ENCODE measurements around the gene CASP10. TPM values are rescaled to one million over a fixed set of nuclear protein-coding genes. Genes with fewer than 3 reads are reported as not detected.

The CASP10 gene
- total and polyA plus RNA-seq, 2 of the 8 experiments (the other 6 are each of a cell fraction or from before 2014, with no cell fraction given): 2.3 to 4.0 TPM

DNA sequence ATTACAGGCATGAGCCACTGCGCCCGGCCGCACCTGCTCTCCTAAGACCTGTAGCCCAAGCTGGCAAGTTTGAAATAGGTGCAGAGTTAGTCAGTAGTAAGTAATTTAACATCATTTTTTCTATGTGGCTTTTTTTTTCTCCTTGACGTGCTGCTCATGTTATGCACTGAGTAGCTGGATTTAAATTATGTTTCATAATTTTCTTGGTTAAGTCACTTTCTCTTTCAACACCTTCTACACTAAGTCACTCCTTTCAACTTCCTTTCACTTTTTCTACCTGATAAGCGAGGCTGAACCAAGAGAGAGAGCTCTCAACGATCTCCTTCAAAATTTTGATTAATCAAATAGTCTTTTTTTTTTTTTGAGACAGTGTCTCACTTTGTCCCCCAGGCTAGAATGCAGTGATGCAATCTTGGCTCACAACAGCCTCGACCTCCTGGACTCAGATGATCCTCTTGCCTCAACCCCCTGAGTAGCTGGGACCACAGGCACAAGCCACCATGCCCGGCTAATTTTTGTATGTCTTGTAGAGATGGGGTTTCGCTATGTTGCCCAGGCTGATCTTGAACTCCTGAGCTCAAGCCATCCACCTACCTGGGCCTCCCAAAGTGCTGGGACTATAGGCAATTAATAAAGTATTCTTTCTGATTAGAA, 90.5 kb downstream of the CASP10 start:
- H3K23ac ChIP-seq (ENCODE audit: insufficient read length): no peak overlapping the region
- no peaks in the 10 kb centered on the region; a peak in 1 of 8 replicates for H3K36me3 ChIP-seq (ENCODE audit: control insufficient read depth in 2 of 4, insufficient read depth in 4 of 4, low read length in 3 of 4)
- H4K20me1 ChIP-seq (replicated peaks in 1 of 2; ENCODE audit: control insufficient read depth in 1 of 2, insufficient read depth in 2 of 2, low read length in 2 of 2): no peaks in the 10 kb centered on the region
- H3K56ac ChIP-seq (replicated peaks; ENCODE audit: insufficient read length, low read depth, low read length): no peak overlapping the region
- H3K4me2 ChIP-seq (ENCODE audit: insufficient read depth in 1 of 2, low read depth in 2 of 2, low read length in 2 of 2): no peak overlapping the region
- FAIRE-seq (no peak), DNase-seq (ENCODE audit: low read depth in 1 of 2, low spot score in 2 of 2) (no peak)
- no peaks in the 10 kb centered on the region for H3K4me1 ChIP-seq (replicated peaks in 1 of 4; ENCODE audit: control insufficient read depth in 3 of 4, insufficient read depth in 4 of 4, low read length in 3 of 4)
- H3K23me2 ChIP-seq (ENCODE audit: low read depth, low read length): no peaks in the 10 kb centered on the region
- H3K9me3 ChIP-seq (ENCODE audit: insufficient read depth in 2 of 2, low read depth in 1 of 2, low read length in 1 of 2): no peaks in the 10 kb centered on the region
- H3K18ac ChIP-seq (ENCODE audit: extremely low read depth, low read length): no peak overlapping the region
- H2BK120ac ChIP-seq (replicated peaks; ENCODE audit: low read depth, low read length): no peak overlapping the region
- no peak overlapping the region for H2BK12ac ChIP-seq (ENCODE audit: low read depth, low read length)
- no peak overlapping the region for H3K4me3 ChIP-seq (ENCODE audit: extremely low read depth in 1 of 4, insufficient read depth in 2 of 4, low read depth in 3 of 4, low read length in 4 of 4)
- no peak overlapping the region for H4K91ac ChIP-seq (replicated peaks; ENCODE audit: insufficient read length, low read length)
- WGBS, 2 experiments (ENCODE audit: extremely low coverage in 1 of 2, insufficient coverage in 1 of 2, insufficient read length in 1 of 2, insufficient replicate concordance in 2 of 2, low coverage in 1 of 2, low lambda C conversion rate in 2 of 2, missing lambda C conversion rate in 1 of 2): 85% methylated on average over 9 of the region's 9 CpGs; no CpG with 5 or more reads in 1 of the 2 experiments
- H3K27me3 ChIP-seq (replicated peaks in 1 of 4; ENCODE audit: control insufficient read depth in 3 of 4, extremely low read depth in 1 of 4, insufficient read depth in 3 of 4, low read length in 3 of 4): no peaks in the 10 kb centered on the region
- H3K27ac ChIP-seq (ENCODE audit: low read depth, low read length): no peak overlapping the region
- no peak overlapping the region for H2AFZ ChIP-seq (ENCODE audit: low read length)
- ChIA-PET CTCF (ENCODE audit: partially characterized antibody) (interaction anchor here (0.6 to 3.8 kb wide), 7 partner anchors 13 to 91 kb away, joined by 3 to 21 read pairs (median 5); partner anchors contain the start of gene CASP8), POLR2A (ENCODE audit: partially characterized antibody) (no interaction called here)
- no peak overlapping the region for H2BK20ac ChIP-seq (ENCODE audit: low read length)
- no peaks in the 10 kb centered on the region for H3K79me2 ChIP-seq (ENCODE audit: control insufficient read depth in 1 of 2, insufficient read depth in 2 of 2, low read length in 2 of 2)
- no peak overlapping the region for H2BK5ac ChIP-seq (ENCODE audit: low read depth, low read length)
- no peak overlapping the region for H2BK15ac ChIP-seq (ENCODE audit: low read length)
- TF ChIP-seq ZNF274 (IDR thresholded peaks at IDR 0.05; ENCODE audit: borderline replicate concordance, extremely low read depth, low read length): no peak
- TF ChIP-seq POLR2AphosphoS5 (IDR thresholded peaks at IDR 0.05; ENCODE audit: low read depth, low read length): no peak
- TF ChIP-seq SP4 (IDR thresholded peaks at IDR 0.05; ENCODE audit: low read length): no peak
- no peak for TF ChIP-seq CBX5 (IDR thresholded peaks at IDR 0.05; ENCODE audit: low read depth, low read length)
- no peak for TF ChIP-seq JUN (IDR thresholded peaks at IDR 0.05; ENCODE audit: low read depth, low read length)
- TF ChIP-seq GABPA (IDR thresholded peaks at IDR 0.05; ENCODE audit: borderline replicate concordance, insufficient read depth, low read length): no peak
- TF ChIP-seq TBP (IDR thresholded peaks at IDR 0.05; ENCODE audit: low read depth, low read length): no peak
- TF ChIP-seq NANOG (IDR thresholded peaks at IDR 0.05; ENCODE audit: insufficient read depth, low read depth, low read length, poor library complexity, severe bottlenecking): no peak
- H3K14ac ChIP-seq (ENCODE audit: insufficient read length): no peak overlapping the region
- no peaks in the 10 kb centered on the region for H3K79me1 ChIP-seq (ENCODE audit: low read depth, low read length)
- no peak overlapping the region for H3K9ac ChIP-seq (replicated peaks in 1 of 4; ENCODE audit: extremely low read depth in 1 of 4, low read depth in 3 of 4, low read length in 3 of 4)
- H4K8ac ChIP-seq (ENCODE audit: extremely low read depth, insufficient read depth, low read length): no peak overlapping the region
- no peak overlapping the region for H4K5ac ChIP-seq (ENCODE audit: insufficient read length, low read depth, low read length)
- no peak overlapping the region for H2AK5ac ChIP-seq (ENCODE audit: low read depth, low read length)
- H3K4ac ChIP-seq (replicated peaks; ENCODE audit: insufficient read length, low read depth, low read length): no peak overlapping the region

Data from H1 (cell line).